K562 (cell line): ENCODE results near the gene HEPACAM. TPM values are rescaled to one million over a fixed set of nuclear protein-coding genes. Genes with fewer than 3 reads are reported as not detected.

Experiments used
- ATAC-seq: fragments of 200-7000 bp; cut with Tn5 transposase; 3 replicates; pipeline ENCODE4 v1.9.1; 2020; ENCODE audit warnings: moderate library complexity
- BruUV-seq: library from RNA; stranded (reverse); fragments of 400-500 nt; replicated peaks from 2 replicates; lab custom pipeline; 2021; lab: Mats Ljungman, UMichigan
- CTCF ChIA-PET: fragments of 300-600 bp; formaldehyde crosslinking; extraction: SDS; loops from one replicate; lab custom pipeline; 2021; ENCODE audit warnings: low intra/inter-chr PET ratio; lab: Yijun Ruan, JAX
- POLR2A ChIA-PET: fragments of 300-600, 350-650 bp; sonication (Branson Sonifier 250); formaldehyde crosslinking; extraction: SDS; loops from one replicate; lab custom pipeline; 2021; ENCODE audit warnings: antibody characterized with exemption, inconsistent platforms; lab: Yijun Ruan, JAX
- DNase-seq, 4 experiments: peaks; one replicate each; pipeline versions ENCODE4 v3.0.0 to v3.0.0-alpha.2; 2011 to 2018; ENCODE audit warnings: low spot score in 3 of 4, mixed read lengths in 3 of 4; ENCODE audit errors: extremely low read depth in 1 of 4
- FAIRE-seq: peaks from 2 replicates; lab custom pipeline; 2011; peaks lifted over from hg19 to GRCh38; lab: Jason Lieb, UNC
- H2AFZ ChIP-seq: 2 replicates; pipeline ENCODE4 v1.6.0; 2011; ENCODE audit warnings: low read depth, low read length, control low read depth, inconsistent platforms
- H3K27ac ChIP-seq: fragments of 200-600 bp; 3 replicates; pipeline ENCODE4 v1.8.0; 2011; ENCODE audit warnings: low read depth, mild to moderate bottlenecking, control low read depth, inconsistent platforms, low read length, moderate library complexity, mixed read lengths; ENCODE audit errors: extremely low read depth
- H3K27me3 ChIP-seq, 2 experiments: fragments of 300-600 bp in 1 of 2; 2 replicates in 1 of 2; 3 replicates in 1 of 2; pipeline versions ENCODE4 v1.6.0 to v1.8.0; 2011; ENCODE audit warnings: inconsistent platforms in 2 of 2, low read length in 2 of 2, mild to moderate bottlenecking in 1 of 2, mixed read lengths in 1 of 2, moderate library complexity in 1 of 2; ENCODE audit not compliant: control insufficient read depth in 2 of 2, insufficient read depth in 2 of 2
- H3K36me3 ChIP-seq: fragments of 300-600 bp; 3 replicates; pipeline ENCODE4 v1.8.0; 2011; ENCODE audit warnings: mild to moderate bottlenecking, low read length, inconsistent platforms; ENCODE audit not compliant: control insufficient read depth, insufficient read depth
- H3K4me1 ChIP-seq, 2 experiments: fragments of 200-600 bp in 1 of 2; replicated peaks in 1 of 2; 2 replicates in 1 of 2; 3 replicates in 1 of 2; pipeline versions ENCODE4 v1.5.1 to v1.8.0; 2011; ENCODE audit warnings: inconsistent platforms in 2 of 2, low read length in 2 of 2, mild to moderate bottlenecking in 1 of 2, mixed read lengths in 1 of 2, moderate library complexity in 1 of 2; ENCODE audit not compliant: control insufficient read depth in 2 of 2, insufficient read depth in 2 of 2
- H3K4me2 ChIP-seq: 2 replicates; pipeline ENCODE4 v1.6.1; 2011; ENCODE audit warnings: low read length, control low read depth, inconsistent platforms, mixed read lengths; ENCODE audit not compliant: insufficient read depth
- H3K4me3 ChIP-seq: fragments of 200-600 bp; sonication (generic), shearing (Covaris generic); 2 replicates; pipeline ENCODE4 v1.5.1; 2016; ENCODE audit warnings: control low read depth, inconsistent platforms
- H3K79me2 ChIP-seq: fragments of 200-600 bp; 3 replicates; pipeline ENCODE4 v1.8.0; 2011; ENCODE audit warnings: low read length, inconsistent platforms; ENCODE audit not compliant: control insufficient read depth, insufficient read depth
- H3K9ac ChIP-seq, 2 experiments: 2 replicates each; pipeline versions ENCODE4 v1.6.0 to v1.6.1; 2011; ENCODE audit warnings: low read depth in 2 of 2, low read length in 2 of 2, control low read depth in 1 of 2, inconsistent platforms in 1 of 2, mild to moderate bottlenecking in 1 of 2, mixed read lengths in 1 of 2; ENCODE audit not compliant: insufficient read depth in 1 of 2
- H3K9me1 ChIP-seq: one replicate; pipeline ENCODE4 v1.6.0; 2011; ENCODE audit warnings: inconsistent platforms, mild to moderate bottlenecking, low read length, moderate library complexity; ENCODE audit not compliant: control insufficient read depth, insufficient read depth
- H3K9me3 ChIP-seq: replicated peaks from 2 replicates; pipeline ENCODE4 v1.5.1; 2011; ENCODE audit warnings: low read depth, low read length, inconsistent platforms; ENCODE audit not compliant: control insufficient read depth, insufficient read depth
- H4K20me1 ChIP-seq: replicated peaks from 2 replicates; pipeline ENCODE4 v1.6.1; 2011; ENCODE audit warnings: low read length, inconsistent platforms, mixed read lengths; ENCODE audit not compliant: control insufficient read depth, insufficient read depth
- E4F1 ChIP-seq: fragments of 250-450 bp; sonication (Bioruptor Pico); IDR thresholded peaks from 2 replicates; pipeline ENCODE4 v1.5.0; 2021; ENCODE audit warnings: mild to moderate bottlenecking, borderline replicate concordance
- GATAD2A ChIP-seq: fragments of 450-650 bp; IDR thresholded peaks from 2 replicates; pipeline ENCODE4 v1.6.1; 2017
- LEF1 ChIP-seq: fragments of 450-650 bp; IDR thresholded peaks from 2 replicates; pipeline ENCODE4 v1.6.1; 2016; ENCODE audit warnings: mild to moderate bottlenecking
- MXI1 ChIP-seq: IDR thresholded peaks from 2 replicates; pipeline ENCODE4 v1.6.1; 2011; ENCODE audit warnings: low read depth, mild to moderate bottlenecking, improper control_type of control experiment, low read length
- NFIC ChIP-seq: fragments of 450-650 bp; IDR thresholded peaks from 2 replicates; pipeline ENCODE4 v1.6.1; 2017; ENCODE audit warnings: mild to moderate bottlenecking, inconsistent platforms
- RFX5 ChIP-seq: IDR thresholded peaks from 2 replicates; pipeline ENCODE4 v1.6.1; 2011; ENCODE audit warnings: low read depth, mild to moderate bottlenecking, improper control_type of control experiment, low read length
- RFX7 ChIP-seq: fragments of 250-450 bp; sonication (Bioruptor Pico); IDR thresholded peaks from 2 replicates; pipeline ENCODE4 v1.5.1; 2021; ENCODE audit warnings: mild to moderate bottlenecking
- STAT5A ChIP-seq: IDR thresholded peaks from 2 replicates; pipeline ENCODE4 v1.6.1; 2012; ENCODE audit warnings: low read length, inconsistent platforms, borderline replicate concordance
- STAT6 ChIP-seq: sonication (generic); formaldehyde crosslinking; IDR thresholded peaks from 2 replicates; pipeline ENCODE4 v1.8.1; 2023; ENCODE audit warnings: mild to moderate bottlenecking, missing genetic modification reagents
- ZFPM2 ChIP-seq: fragments of 250-450 bp; sonication (Bioruptor Pico); IDR thresholded peaks from 2 replicates; pipeline ENCODE4 v1.5.1; 2022; ENCODE audit warnings: mild to moderate bottlenecking
- ZHX1 ChIP-seq: fragments of 150-350 bp; conservative IDR thresholded peaks from 2 replicates; pipeline ENCODE4 v1.6.1; 2014; ENCODE audit warnings: low read length
- ZNF3 ChIP-seq: fragments of 250-450 bp; sonication (Bioruptor Pico); IDR thresholded peaks from 2 replicates; pipeline ENCODE4 v1.5.0; 2021; ENCODE audit warnings: mild to moderate bottlenecking, moderate library complexity
- WGBS: fragments of 100-300 bp; shearing (Covaris generic); methylation state at CpG from one replicate; pipeline ENCODE4 v1.1.6; 2016; ENCODE audit warnings: low coverage, mixed read lengths; ENCODE audit not compliant: insufficient coverage; ENCODE audit errors: missing lambda C conversion rate; 5-methylcytosine and 5-hydroxymethylcytosine counted together
- in situ Hi-C: fragments of 300-500 bp; cut with MboI; formaldehyde crosslinking; loops from 4 replicates; pipeline ENCODE4 v1.15.0; 2018; ENCODE audit warnings: inconsistent platforms, mixed read lengths
- intact Hi-C: fragments of 100-400 bp; cut with micrococcal nuclease; formaldehyde crosslinking; loops from 2 replicates; pipeline ENCODE4 v1.14.2; 2022
- polyA plus RNA-seq, 8 experiments: library from polyadenylated mRNA; depleted of rRNA in 4 of 8; stranded (reverse) in 5 of 8; unstranded in 3 of 8; fragments of >200 nt; fragmentation: Nextera tagmentation in 2 of 8; fragmentation: Illumina TruSeq in 1 of 8; extraction: Ambion mirVana in 2 of 8; extraction: Trizol in 1 of 8; gene quantifications; 2 replicates each; pipeline versions ENCODE4 v1.2.1 to v1.2.3, GENCODE V29; 2011 to 2014; ENCODE audit warnings: inconsistent platforms in 1 of 8, missing spikeins in 1 of 8
- total RNA-seq, 7 experiments: library from RNA; depleted of rRNA in 6 of 7; stranded (reverse); fragments of >200 nt in 6 of 7; fragmentation: Illumina TruSeq in 2 of 7; extraction: Trizol in 2 of 7; gene quantifications; 2 replicates each; pipeline versions ENCODE4 v1.2.1 to v1.2.3, GENCODE V29; 2011 to 2021; ENCODE audit warnings: low replicate concordance in 1 of 7

The HEPACAM gene
- total and polyA plus RNA-seq, 9 of the 15 experiments (the other 6 are each of a cell fraction or from before 2014, with no cell fraction given) = not detected

GRCh38 chr11:124983674-124984511 is 48.0 kb upstream of the HEPACAM start:
- DNase-seq (no peak), FAIRE-seq (no peak), ATAC-seq (no peak)
- H4K20me1 ChIP-seq = no peaks in the 10 kb centered on the region
- BruUV-seq = no TSS peak
- no peaks in the 10 kb centered on the region for H3K79me2 ChIP-seq
- no peak overlapping the region for H3K27ac ChIP-seq
- ChIA-PET CTCF (no interaction called here), POLR2A (no interaction called here)
- H3K9me1 ChIP-seq = no peaks in the 10 kb centered on the region
- no peak overlapping the region for H2AFZ ChIP-seq
- no peak overlapping the region; a peak in 1 of 4 replicates for H3K9ac ChIP-seq
- no peaks in the 10 kb centered on the region for H3K27me3 ChIP-seq
- 71% methylated on average over 16 of the region's 17 CpGs for WGBS
- intact Hi-C loops = no loop called here
- H3K36me3 ChIP-seq = no peaks in the 10 kb centered on the region
- no peaks in the 10 kb centered on the region for H3K9me3 ChIP-seq
- H3K4me2 ChIP-seq = no peak overlapping the region
- in situ Hi-C loops = no loop called here
- no peaks in the 10 kb centered on the region for H3K4me1 ChIP-seq
- H3K4me3 ChIP-seq = no peak overlapping the region
- TF ChIP-seq LEF1 = no peak
- TF ChIP-seq STAT5A = no peak
- TF ChIP-seq GATAD2A = no peak
- TF ChIP-seq MXI1 = no peak
- no peak for TF ChIP-seq ZFPM2 (CRISPR knock-in tag)
- no peak for TF ChIP-seq E4F1
- TF ChIP-seq RFX5 = no peak
- no peak for TF ChIP-seq ZHX1
- TF ChIP-seq ZNF3 = no peak
- no peak for TF ChIP-seq NFIC
- TF ChIP-seq RFX7 (CRISPR knock-in tag) = no peak
- TF ChIP-seq STAT6 (CRISPR knock-in tag) = no peak
